ENCODE results near the gene SLC39A7. TPM values are rescaled to one million over a fixed set of nuclear protein-coding genes. Genes with fewer than 3 reads are reported as not detected.

Gene SLC39A7
- total RNA-seq, 1 experiment from 2014 or later: 130 TPM

DNA sequence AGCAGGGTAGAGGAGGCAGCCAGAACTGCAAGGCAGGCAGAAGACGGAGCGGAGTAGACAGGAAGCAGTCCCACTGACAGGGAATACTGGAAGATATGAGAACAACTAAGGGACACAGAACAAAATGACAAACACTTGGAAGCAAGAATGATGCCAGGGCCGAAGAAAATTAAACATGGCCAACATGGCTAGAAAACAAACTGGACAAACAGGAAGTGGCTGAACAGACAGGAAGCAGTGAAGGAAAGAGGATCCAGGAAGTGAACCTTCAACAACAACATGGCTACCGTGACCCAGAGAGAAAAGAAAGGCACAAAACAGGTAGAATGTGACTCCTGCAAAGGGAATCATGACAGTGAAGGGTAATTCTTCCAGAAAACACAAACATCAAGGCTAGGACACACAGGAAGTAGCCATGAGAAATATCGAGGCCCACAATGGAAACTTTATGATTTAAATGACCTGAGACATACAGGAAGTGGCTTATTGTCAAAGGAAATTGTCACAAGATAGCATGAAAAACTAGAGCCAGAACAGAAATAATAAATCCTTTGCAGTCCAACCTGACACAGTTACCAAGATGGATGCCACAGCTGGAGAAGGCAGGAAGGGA lies 17.5 kb upstream of the SLC39A7 start (continued):
- TF ChIP-seq EZH2phosphoT487 (IDR thresholded peaks at IDR 0.05; ENCODE audit: borderline replicate concordance) (no peak), POLR2A (IDR thresholded peaks at IDR 0.05; ENCODE audit: borderline replicate concordance, extremely low read depth, insufficient read depth, insufficient read length) (no peak), EGR1 (IDR thresholded peaks at IDR 0.05; ENCODE audit: low read depth) (no peak), ELF1 (IDR thresholded peaks at IDR 0.05; ENCODE audit: borderline replicate concordance, low read depth) (no peak; the same call in 1 of the 2 replicates)

DNA sequence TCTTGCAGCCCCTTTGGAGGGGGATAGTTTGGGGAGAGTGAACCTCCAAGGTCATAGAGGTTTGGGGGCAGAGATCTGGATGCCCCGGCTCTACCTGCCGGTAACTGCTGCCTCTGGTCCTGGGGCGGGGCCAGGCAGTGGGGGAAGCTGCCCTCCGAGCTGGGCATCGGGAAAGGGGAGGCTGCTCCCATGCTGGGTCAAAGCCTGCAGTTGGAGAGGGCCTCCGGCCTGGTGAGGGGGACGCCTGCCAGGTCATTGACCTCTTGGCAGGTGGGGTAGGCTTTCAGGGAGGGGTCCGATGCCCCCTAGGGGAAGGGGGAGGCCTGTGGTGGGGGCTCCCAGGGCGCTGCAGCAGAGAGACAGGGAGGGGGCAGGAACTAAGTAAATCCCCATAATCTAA lies 15.5 kb upstream of the SLC39A7 start:
- no TSS peak for BruUV-seq (replicated peaks)
- Histone ChIP-seq H2AFZ (ENCODE audit: low read depth, low read length, poor library complexity, severe bottlenecking) (no peak overlapping the region), H3K36me3 (ENCODE audit: control insufficient read depth in 1 of 2, insufficient read depth in 2 of 2, low read length in 2 of 2) (no peaks in the 10 kb centered on the region), H3K4me1 (ENCODE audit: control insufficient read depth in 1 of 2, insufficient read depth in 2 of 2, low read length in 2 of 2) (peaks cover 0 to 7% of the 10 kb centered on the region in 2 experiments; a peak in 2 of 4 replicates), H3K9ac (ENCODE audit: low read length) (no peak overlapping the region), H3K27ac (ENCODE audit: low read depth, low read length) (no peak overlapping the region; the same call in 1 of the 2 replicates), H3K4me3 (replicated peaks in 1 of 2; ENCODE audit: low read depth in 1 of 2, low read length in 2 of 2) (no peak overlapping the region), H3K9me2 (ENCODE audit: insufficient read depth) (no peaks in the 10 kb centered on the region), H3K4me2 (ENCODE audit: low read length) (no peak overlapping the region), H3K79me2 (ENCODE audit: insufficient read depth, low read length) (no peaks in the 10 kb centered on the region), H3K9me3 (ENCODE audit: control insufficient read depth in 1 of 2, insufficient read depth in 1 of 2, low read depth in 1 of 2, low read length in 2 of 2) (no peaks in the 10 kb centered on the region), H3K27me3 (ENCODE audit: insufficient read depth, low read length) (no peaks in the 10 kb centered on the region), H4K20me1 (ENCODE audit: insufficient read depth) (no peaks in the 10 kb centered on the region)
- TF ChIP-seq ZFX (IDR thresholded peaks at IDR 0.05) (no peak), SP1 (IDR thresholded peaks at IDR 0.05; ENCODE audit: low read depth) (no peak), FOSL1 (IDR thresholded peaks at IDR 0.05; ENCODE audit: low read depth) (no peak), CBX3 (IDR thresholded peaks at IDR 0.05; ENCODE audit: low read depth) (no peak), JUND (IDR thresholded peaks at IDR 0.05) (no peak), TCF7L2 (IDR thresholded peaks at IDR 0.05; ENCODE audit: borderline replicate concordance, extremely low read depth, insufficient read depth, insufficient read length) (no peak), MAX (IDR thresholded peaks at IDR 0.05) (no peak), EZH2 (IDR thresholded peaks at IDR 0.05) (no peak), POLR2A (IDR thresholded peaks at IDR 0.05; ENCODE audit: borderline replicate concordance, extremely low read depth, insufficient read depth, insufficient read length) (no peak), POLR2AphosphoS5 (IDR thresholded peaks at IDR 0.05; ENCODE audit: low read depth, low read length) (no peak), ZNF274 (IDR thresholded peaks at IDR 0.05; ENCODE audit: low read depth, low read length) (no peak), SIN3A (IDR thresholded peaks at IDR 0.05; ENCODE audit: low read depth) (no peak), CEBPB (IDR thresholded peaks at IDR 0.05; ENCODE audit: low read depth) (no peak), ATF3 (IDR thresholded peaks at IDR 0.05) (no peak), ELF1 (IDR thresholded peaks at IDR 0.05; ENCODE audit: borderline replicate concordance, low read depth) (no peak)
- TF ChIP-seq, protein P1, sequence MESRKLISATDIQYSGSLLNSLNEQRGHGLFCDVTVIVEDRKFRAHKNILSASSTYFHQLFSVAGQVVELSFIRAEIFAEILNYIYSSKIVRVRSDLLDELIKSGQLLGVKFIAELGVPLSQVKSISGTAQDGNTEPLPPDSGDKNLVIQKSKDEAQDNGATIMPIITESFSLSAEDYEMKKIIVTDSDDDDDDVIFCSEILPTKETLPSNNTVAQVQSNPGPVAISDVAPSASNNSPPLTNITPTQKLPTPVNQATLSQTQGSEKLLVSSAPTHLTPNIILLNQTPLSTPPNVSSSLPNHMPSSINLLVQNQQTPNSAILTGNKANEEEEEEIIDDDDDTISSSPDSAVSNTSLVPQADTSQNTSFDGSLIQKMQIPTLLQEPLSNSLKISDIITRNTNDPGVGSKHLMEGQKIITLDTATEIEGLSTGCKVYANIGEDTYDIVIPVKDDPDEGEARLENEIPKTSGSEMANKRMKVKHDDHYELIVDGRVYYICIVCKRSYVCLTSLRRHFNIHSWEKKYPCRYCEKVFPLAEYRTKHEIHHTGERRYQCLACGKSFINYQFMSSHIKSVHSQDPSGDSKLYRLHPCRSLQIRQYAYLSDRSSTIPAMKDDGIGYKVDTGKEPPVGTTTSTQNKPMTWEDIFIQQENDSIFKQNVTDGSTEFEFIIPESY (IDR thresholded peaks at IDR 0.05; ENCODE audit: extremely low read depth, insufficient replicate concordance, low read length): no peak
- TF ChIP-seq, protein P2, sequence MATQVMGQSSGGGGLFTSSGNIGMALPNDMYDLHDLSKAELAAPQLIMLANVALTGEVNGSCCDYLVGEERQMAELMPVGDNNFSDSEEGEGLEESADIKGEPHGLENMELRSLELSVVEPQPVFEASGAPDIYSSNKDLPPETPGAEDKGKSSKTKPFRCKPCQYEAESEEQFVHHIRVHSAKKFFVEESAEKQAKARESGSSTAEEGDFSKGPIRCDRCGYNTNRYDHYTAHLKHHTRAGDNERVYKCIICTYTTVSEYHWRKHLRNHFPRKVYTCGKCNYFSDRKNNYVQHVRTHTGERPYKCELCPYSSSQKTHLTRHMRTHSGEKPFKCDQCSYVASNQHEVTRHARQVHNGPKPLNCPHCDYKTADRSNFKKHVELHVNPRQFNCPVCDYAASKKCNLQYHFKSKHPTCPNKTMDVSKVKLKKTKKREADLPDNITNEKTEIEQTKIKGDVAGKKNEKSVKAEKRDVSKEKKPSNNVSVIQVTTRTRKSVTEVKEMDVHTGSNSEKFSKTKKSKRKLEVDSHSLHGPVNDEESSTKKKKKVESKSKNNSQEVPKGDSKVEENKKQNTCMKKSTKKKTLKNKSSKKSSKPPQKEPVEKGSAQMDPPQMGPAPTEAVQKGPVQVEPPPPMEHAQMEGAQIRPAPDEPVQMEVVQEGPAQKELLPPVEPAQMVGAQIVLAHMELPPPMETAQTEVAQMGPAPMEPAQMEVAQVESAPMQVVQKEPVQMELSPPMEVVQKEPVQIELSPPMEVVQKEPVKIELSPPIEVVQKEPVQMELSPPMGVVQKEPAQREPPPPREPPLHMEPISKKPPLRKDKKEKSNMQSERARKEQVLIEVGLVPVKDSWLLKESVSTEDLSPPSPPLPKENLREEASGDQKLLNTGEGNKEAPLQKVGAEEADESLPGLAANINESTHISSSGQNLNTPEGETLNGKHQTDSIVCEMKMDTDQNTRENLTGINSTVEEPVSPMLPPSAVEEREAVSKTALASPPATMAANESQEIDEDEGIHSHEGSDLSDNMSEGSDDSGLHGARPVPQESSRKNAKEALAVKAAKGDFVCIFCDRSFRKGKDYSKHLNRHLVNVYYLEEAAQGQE (IDR thresholded peaks at IDR 0.05; ENCODE audit: low read depth): no peak
- intact Hi-C loops (cut with micrococcal nuclease): no loop called here
- ATAC-seq (no peak), DNase-seq (ENCODE audit: low read depth, low spot score) (no peak)
- RAD21 ChIA-PET (ENCODE audit: low non-redundant PET in 1 of 2, low total read pairs in 2 of 2, uncharacterized antibody in 2 of 2, unreplicated experiment in 2 of 2): no interaction called here
- POLR2A ChIA-PET: no interaction called here
- CTCF ChIA-PET: no interaction called here
